ENCODE data around the gene BPIFB3. TPM values are rescaled to one million over a fixed set of nuclear protein-coding genes. Genes with fewer than 3 reads are reported as not detected.

The BPIFB3 gene
- total and polyA plus RNA-seq, 2 of the 4 experiments (the other 2 are of a cell fraction), result not detected

GRCh38 chr20:33042983-33043730 lies 10.5 kb upstream of the BPIFB3 start:
- Histone ChIP-seq H2BK15ac (ENCODE audit: low read depth, low read length) (no peak overlapping the region), H3K23ac (ENCODE audit: low read depth, low read length) (no peak overlapping the region), H4K91ac (ENCODE audit: insufficient read depth, low read depth, low read length) (no peak overlapping the region), H4K8ac (ENCODE audit: low read depth in 2 of 2, low read length in 2 of 2) (no peak overlapping the region), H3K18ac (ENCODE audit: low read depth, low read length) (no peak overlapping the region), H3K27ac (ENCODE audit: insufficient read depth, low read length) (no peak overlapping the region), H3K36me3 (ENCODE audit: control insufficient read depth, insufficient read depth, low read length) (no peaks in the 10 kb centered on the region), H3K56ac (ENCODE audit: extremely low read depth, insufficient read depth, low read length) (no peak overlapping the region), H3K9me3 (ENCODE audit: control insufficient read depth, insufficient read depth, low read length) (0 out of 2 replicates have a peak, but pooled peaks cover 2% of the 10 kb centered on the region), H2AK5ac (ENCODE audit: low read depth, low read length) (no peak overlapping the region), H4K5ac (ENCODE audit: low read depth, low read length) (no peak overlapping the region), H3K79me1 (ENCODE audit: low read depth in 1 of 2, low read length in 2 of 2) (no peaks in the 10 kb centered on the region), H2BK120ac (ENCODE audit: low read depth, low read length) (no peak overlapping the region), H2AK9ac (replicated peaks; ENCODE audit: low read depth, low read length, poor library complexity) (no peak overlapping the region), H3K4me1 (ENCODE audit: control insufficient read depth, insufficient read depth, low read length) (no peaks in the 10 kb centered on the region), H3K9me1 (ENCODE audit: insufficient read depth, low read length) (no peaks in the 10 kb centered on the region), H3K4me2 (ENCODE audit: low read depth, low read length) (no peak overlapping the region), H4K20me1 (ENCODE audit: insufficient read depth, low read length) (no peaks in the 10 kb centered on the region), H3K14ac (replicated peaks; ENCODE audit: low read depth, low read length) (no peak overlapping the region), H2AFZ (replicated peaks; ENCODE audit: low read length, poor library complexity) (no peak overlapping the region), H3K4me3 (ENCODE audit: insufficient read depth, low read depth, low read length) (no peak overlapping the region), H3K27me3 (ENCODE audit: control insufficient read depth, insufficient read depth, low read length) (no peaks in the 10 kb centered on the region), H2BK5ac (ENCODE audit: low read depth, low read length, poor library complexity, severe bottlenecking) (no peak overlapping the region), H3K9ac (ENCODE audit: low read depth, low read length) (no peak overlapping the region), H2BK20ac (ENCODE audit: low read depth, low read length) (no peak overlapping the region), H3K4ac (ENCODE audit: low read depth, low read length) (no peak overlapping the region)
- intact Hi-C loops (cut with micrococcal nuclease) (no loop called here), dilution Hi-C loops (cut with HindIII; ENCODE audit: low sequenced_read_pairs, unreplicated experiment) (no loop called here), in situ Hi-C loops (cut with MboI; ENCODE audit: low sequenced_read_pairs) (no loop called here)
- no peak for TF ChIP-seq POLR2A (IDR thresholded peaks at IDR 0.05; ENCODE audit: low read depth, low read length)
- TF ChIP-seq, protein P1, sequence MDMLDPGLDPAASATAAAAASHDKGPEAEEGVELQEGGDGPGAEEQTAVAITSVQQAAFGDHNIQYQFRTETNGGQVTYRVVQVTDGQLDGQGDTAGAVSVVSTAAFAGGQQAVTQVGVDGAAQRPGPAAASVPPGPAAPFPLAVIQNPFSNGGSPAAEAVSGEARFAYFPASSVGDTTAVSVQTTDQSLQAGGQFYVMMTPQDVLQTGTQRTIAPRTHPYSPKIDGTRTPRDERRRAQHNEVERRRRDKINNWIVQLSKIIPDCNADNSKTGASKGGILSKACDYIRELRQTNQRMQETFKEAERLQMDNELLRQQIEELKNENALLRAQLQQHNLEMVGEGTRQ (IDR thresholded peaks at IDR 0.05; ENCODE audit: low read depth, low read length), result no peak
- TF ChIP-seq MXI1 (IDR thresholded peaks at IDR 0.05; ENCODE audit: borderline replicate concordance, low read depth, low read length), result no peak
- DNase-seq, result no peak
- ChIA-PET POLR2A (ENCODE audit: unreplicated experiment) (no interaction called here), CTCF (no interaction called here)
- BruUV-seq (replicated peaks), result no TSS peak
- WGBS, 2 experiments (ENCODE audit: extremely low coverage in 2 of 2, insufficient read length in 1 of 2), result no CpG with 5 or more reads among the region's 2 CpGs
- ATAC-seq (ENCODE audit: low read depth), result no peak

Data from IMR-90 (cell line).